Neural progenitor cell (in vitro differentiated cells): ENCODE measurements around the gene CBR3. TPM values are rescaled to one million over a fixed set of nuclear protein-coding genes. Genes with fewer than 3 reads are reported as not detected.
A peak's percentile ranks its signal among the peaks of the same experiment; 100 is the strongest.

Experiments
- DNase-seq: peaks from one replicate; pipeline ENCODE4 v3.0.0-alpha.2; 2016; ENCODE audit warnings: low spot score
- H2AFZ ChIP-seq: fragments of 200-600 bp; sonication (generic); replicated peaks from 2 replicates; pipeline ENCODE4 v1.6.1; 2016; ENCODE audit warnings: antibody characterized with exemption
- H3F3A ChIP-seq: fragments of 200-600 bp; sonication (generic); 2 replicates; pipeline ENCODE4 v1.6.1; 2016; ENCODE audit warnings: antibody characterized with exemption, low read depth
- H3K27ac ChIP-seq: fragments of 200-600 bp; sonication (generic); 2 replicates; pipeline ENCODE4 v1.5.1; 2016; ENCODE audit warnings: mild to moderate bottlenecking
- H3K27me3 ChIP-seq: fragments of 200-600 bp; sonication (generic); 2 replicates; pipeline ENCODE4 v1.6.1; 2016; ENCODE audit warnings: mild to moderate bottlenecking, moderate library complexity
- H3K36me3 ChIP-seq: fragments of 200-600 bp; sonication (generic); 2 replicates; pipeline ENCODE4 v1.5.1; 2016
- H3K4me1 ChIP-seq: fragments of 200-600 bp; sonication (generic); 2 replicates; pipeline ENCODE4 v1.6.1; 2016; ENCODE audit warnings: mixed run types
- H3K4me2 ChIP-seq: fragments of 200-600 bp; sonication (generic); 2 replicates; pipeline ENCODE4 v1.6.1; 2016
- H3K4me3 ChIP-seq: fragments of 200-600 bp; sonication (generic); 2 replicates; pipeline ENCODE4 v1.5.1; 2016
- H3K79me2 ChIP-seq: fragments of 200-600 bp; sonication (generic); 2 replicates; pipeline ENCODE4 v1.6.1; 2016; ENCODE audit warnings: low read depth
- H3K9ac ChIP-seq: fragments of 200-600 bp; sonication (generic); 2 replicates; pipeline ENCODE4 v1.6.1; 2016
- H3K9me3 ChIP-seq: fragments of 200-600 bp; sonication (generic); 2 replicates; pipeline ENCODE4 v1.5.1; 2016; ENCODE audit warnings: low read depth
- H4K20me1 ChIP-seq: fragments of 200-600 bp; sonication (generic); 2 replicates; pipeline ENCODE4 v1.6.1; 2016; ENCODE audit warnings: low read depth
- H3K27ac Mint-ChIP-seq: 3 replicates; pipeline ENCODE4 v1.8.0; 2021; ENCODE audit warnings: mixed read lengths
- H3K27me3 Mint-ChIP-seq: 2 replicates; pipeline ENCODE4 v1.8.0; 2022; ENCODE audit warnings: low read depth, mild to moderate bottlenecking, inconsistent platforms, moderate library complexity, mixed read lengths; ENCODE audit not compliant: insufficient read depth
- H3K36me3 Mint-ChIP-seq: 3 replicates; pipeline ENCODE4 v1.8.0; 2021; ENCODE audit warnings: mixed read lengths
- H3K4me1 Mint-ChIP-seq: 3 replicates; pipeline ENCODE4 v1.8.0; 2021; ENCODE audit warnings: mixed read lengths
- H3K4me3 Mint-ChIP-seq: 3 replicates; pipeline ENCODE4 v1.8.0; 2021; ENCODE audit warnings: mild to moderate bottlenecking, moderate library complexity, mixed read lengths
- H3K9me3 Mint-ChIP-seq: 3 replicates; pipeline ENCODE4 v1.8.0; 2020; ENCODE audit warnings: mixed read lengths
- CTCF ChIP-seq: fragments of 200-600 bp; sonication (generic); IDR thresholded peaks from 2 replicates; pipeline ENCODE4 v1.5.1; 2017; ENCODE audit warnings: antibody characterized with exemption, mild to moderate bottlenecking
- EZH2 ChIP-seq: fragments of 200-600 bp; sonication (generic); IDR thresholded peaks from 2 replicates; pipeline ENCODE4 v1.6.1; 2017; ENCODE audit warnings: antibody characterized with exemption, mild to moderate bottlenecking, moderate library complexity
- EZH2phosphoT487 ChIP-seq: fragments of 200-600 bp; sonication (generic); IDR thresholded peaks from 2 replicates; pipeline ENCODE4 v1.6.1; 2017; ENCODE audit warnings: antibody characterized with exemption
- total RNA-seq: library from RNA; depleted of rRNA; stranded (reverse); fragments of >200 nt; gene quantifications from 2 replicates; pipeline ENCODE4 v1.2.3, GENCODE V29; 2015; ENCODE audit warnings: low replicate concordance

CBR3 gene
- not detected in 2 replicates for total RNA-seq

GRCh38 chr21:36134803-36135390 is at the start of gene CBR3:
Gene CBR3 (plus strand): TSS chr21:36135079. CDS start chr21:36135193, 114 bp downstream.
- Histone ChIP-seq H2AFZ (peak within 1 kb of the TSS; percentile 26), H3K4me1 (peaks cover 13% of the 10 kb centered on the region), H3K4me3 (peak within 1 kb of the TSS; percentile 49), H4K20me1 (peaks cover 18% of the 10 kb centered on the region), H3K9me3 (no peaks in the 10 kb centered on the region), H3F3A (peaks cover 21% of the 10 kb centered on the region), H3K27me3 (peaks cover 93% of the 10 kb centered on the region), H3K79me2 (no peaks in the 10 kb centered on the region), H3K36me3 (no peaks in the 10 kb centered on the region), H3K9ac (no peak within 1 kb of the TSS), H3K27ac (no peak within 1 kb of the TSS), H3K4me2 (peak within 1 kb of the TSS; percentile 81)
- Mint-ChIP-seq H3K36me3 (no peaks in the 10 kb centered on the region), H3K4me1 (peaks cover 18% of the 10 kb centered on the region), H3K9me3 (no peaks in the 10 kb centered on the region), H3K27ac (no peak within 1 kb of the TSS), H3K4me3 (peak within 1 kb of the TSS; percentile 86), H3K27me3 (peaks cover 39% of the 10 kb centered on the region)
- peak; percentile 48 for DNase-seq
- TF ChIP-seq CTCF (no peak), EZH2phosphoT487 (peak; percentile 89), EZH2 (peak; percentile 96)

- Histone ChIP-seq H3K36me3 (no peaks in the 10 kb centered on the region), H3K27me3 (no peaks in the 10 kb centered on the region), H3K27ac (no peak overlapping the region), H3K9me3 (no peaks in the 10 kb centered on the region), H3K79me2 (no peaks in the 10 kb centered on the region), H3F3A (no peaks in the 10 kb centered on the region), H2AFZ (peak overlapping the region; percentile 73), H3K4me2 (no peak overlapping the region), H3K4me3 (no peak overlapping the region), H3K4me1 (no peaks in the 10 kb centered on the region), H4K20me1 (no peaks in the 10 kb centered on the region), H3K9ac (no peak overlapping the region)
- TF ChIP-seq CTCF: peak; percentile 52
- no peak for TF ChIP-seq EZH2phosphoT487
- no peak for TF ChIP-seq EZH2
- Mint-ChIP-seq H3K4me3 (no peak overlapping the region), H3K27ac (no peak overlapping the region), H3K36me3 (no peaks in the 10 kb centered on the region), H3K4me1 (no peaks in the 10 kb centered on the region), H3K27me3 (peaks cover 4% of the 10 kb centered on the region), H3K9me3 (peaks cover under 1% of the 10 kb centered on the region)
- peak; percentile 42 for DNase-seq
Measured at GRCh38 chr21:36087362-36088138, 47.3 kb upstream of the CBR3 start.

GRCh38 chr21:36089946-36090345 is 44.9 kb upstream of the CBR3 start:
- Histone ChIP-seq H3K9ac (no peak overlapping the region), H3K27me3 (no peaks in the 10 kb centered on the region), H3K9me3 (no peaks in the 10 kb centered on the region), H3K4me1 (no peaks in the 10 kb centered on the region), H3K4me2 (no peak overlapping the region), H2AFZ (no peak overlapping the region), H3K27ac (no peak overlapping the region), H3F3A (no peaks in the 10 kb centered on the region), H3K79me2 (no peaks in the 10 kb centered on the region), H4K20me1 (no peaks in the 10 kb centered on the region), H3K4me3 (no peak overlapping the region), H3K36me3 (no peaks in the 10 kb centered on the region)
- H3K27ac Mint-ChIP-seq: no peak overlapping the region
- H3K4me1 Mint-ChIP-seq: no peaks in the 10 kb centered on the region
- H3K36me3 Mint-ChIP-seq: no peaks in the 10 kb centered on the region
- H3K9me3 Mint-ChIP-seq: peaks cover 13% of the 10 kb centered on the region
- H3K27me3 Mint-ChIP-seq: peaks cover 7% of the 10 kb centered on the region
- DNase-seq: no peak
- TF ChIP-seq EZH2phosphoT487: no peak
- no peak for TF ChIP-seq EZH2
- no peak for TF ChIP-seq CTCF
- H3K4me3 Mint-ChIP-seq: no peak overlapping the region
